ENCODE measurements around the gene MTHFD2L.

DNA sequence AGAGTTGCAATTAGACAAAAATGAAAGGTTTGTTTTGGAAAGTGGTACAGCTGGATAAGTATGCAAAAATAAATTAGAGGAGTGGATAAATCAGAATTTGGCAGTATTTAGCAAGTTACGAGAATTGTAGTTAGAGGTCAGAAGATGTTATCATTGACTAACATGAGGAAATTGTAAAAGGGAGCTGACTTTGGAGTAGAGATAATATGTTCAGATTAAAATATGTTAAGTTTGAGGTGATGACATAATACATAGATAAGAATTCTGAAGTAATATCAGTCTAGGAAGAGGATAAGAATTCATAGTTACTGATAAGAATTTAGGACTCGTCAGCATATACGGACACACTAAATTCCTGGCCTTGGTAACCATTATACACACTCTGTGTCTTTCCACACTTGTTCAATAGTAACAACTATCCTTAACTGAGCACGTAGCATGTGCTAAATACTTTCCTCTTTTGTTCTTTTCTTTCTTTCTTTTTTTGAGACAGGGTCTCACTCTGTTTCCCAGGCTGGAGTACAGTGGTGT, 146.2 kb downstream of the MTHFD2L start:
- TF ChIP-seq, protein P1, sequence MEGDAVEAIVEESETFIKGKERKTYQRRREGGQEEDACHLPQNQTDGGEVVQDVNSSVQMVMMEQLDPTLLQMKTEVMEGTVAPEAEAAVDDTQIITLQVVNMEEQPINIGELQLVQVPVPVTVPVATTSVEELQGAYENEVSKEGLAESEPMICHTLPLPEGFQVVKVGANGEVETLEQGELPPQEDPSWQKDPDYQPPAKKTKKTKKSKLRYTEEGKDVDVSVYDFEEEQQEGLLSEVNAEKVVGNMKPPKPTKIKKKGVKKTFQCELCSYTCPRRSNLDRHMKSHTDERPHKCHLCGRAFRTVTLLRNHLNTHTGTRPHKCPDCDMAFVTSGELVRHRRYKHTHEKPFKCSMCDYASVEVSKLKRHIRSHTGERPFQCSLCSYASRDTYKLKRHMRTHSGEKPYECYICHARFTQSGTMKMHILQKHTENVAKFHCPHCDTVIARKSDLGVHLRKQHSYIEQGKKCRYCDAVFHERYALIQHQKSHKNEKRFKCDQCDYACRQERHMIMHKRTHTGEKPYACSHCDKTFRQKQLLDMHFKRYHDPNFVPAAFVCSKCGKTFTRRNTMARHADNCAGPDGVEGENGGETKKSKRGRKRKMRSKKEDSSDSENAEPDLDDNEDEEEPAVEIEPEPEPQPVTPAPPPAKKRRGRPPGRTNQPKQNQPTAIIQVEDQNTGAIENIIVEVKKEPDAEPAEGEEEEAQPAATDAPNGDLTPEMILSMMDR (IDR thresholded peaks at IDR 0.05; ENCODE audit: low read length): no peak
- TF ChIP-seq EZH2 (IDR thresholded peaks at IDR 0.05; ENCODE audit: borderline replicate concordance, low read length): no peak

All from OCI-LY1 (cell line).